HEK293 (cell line): ENCODE data around the gene PPP1R9B.

Source experiments
- CTCF ChIA-PET: fragments of 350-600 bp; formaldehyde crosslinking; extraction: SDS; loops from one replicate; lab custom pipeline; 2021; ENCODE audit warnings: antibody characterized with exemption; lab: Yijun Ruan, JAX
- POLR2A ChIA-PET: fragments of 300-600 bp; formaldehyde crosslinking; extraction: SDS; loops from one replicate; lab custom pipeline; 2020; ENCODE audit warnings: antibody characterized with exemption, inconsistent platforms; lab: Yijun Ruan, JAX
- H3K27ac ChIP-seq: fragments of 200-500 bp; sonication (Bioruptor generic); 2 replicates; pipeline ENCODE4 v1.5.1; 2014; ENCODE audit warnings: low read depth, low read length, control low read depth, inconsistent platforms; ENCODE audit errors: extremely low read depth
- H3K36me3 ChIP-seq, 2 experiments: fragments of 200-500 bp in 1 of 2; sonication (Bioruptor generic) in 1 of 2; 1 replicate in 1 of 2; 2 replicates in 1 of 2; pipeline ENCODE4 v1.5.1; 2014 to 2017; ENCODE audit warnings: inconsistent platforms in 2 of 2, low read length in 2 of 2; ENCODE audit not compliant: control insufficient read depth in 2 of 2, insufficient read depth in 1 of 2
- H3K4me1 ChIP-seq: fragments of 200-500 bp; sonication (Bioruptor generic); 2 replicates; pipeline ENCODE4 v1.5.1; 2014; ENCODE audit warnings: mild to moderate bottlenecking, low read length, inconsistent platforms; ENCODE audit not compliant: control insufficient read depth, insufficient read depth
- H3K4me3 ChIP-seq: 2 replicates; pipeline ENCODE4 v1.5.1; 2011; ENCODE audit warnings: low read depth, mild to moderate bottlenecking, control low read depth, low read length, moderate library complexity
- H3K9me3 ChIP-seq: fragments of 200-500 bp; sonication (Bioruptor generic); 2 replicates; pipeline ENCODE4 v1.5.1; 2014; ENCODE audit warnings: low read depth, low read length, inconsistent platforms; ENCODE audit not compliant: control insufficient read depth, insufficient read depth
- EGR2 ChIP-seq: fragments of 450-650 bp; formaldehyde crosslinking; IDR thresholded peaks from 2 replicates; pipeline ENCODE4 v1.5.1; 2016; ENCODE audit warnings: low read depth, missing biosample characterization, missing genetic modification characterization
- ELK4 ChIP-seq: IDR thresholded peaks from 2 replicates; pipeline ENCODE4 v1.6.1; 2011; ENCODE audit warnings: mild to moderate bottlenecking, low read depth, low read length, borderline replicate concordance
- YY1 ChIP-seq: fragments of 450-650 bp; formaldehyde crosslinking; IDR thresholded peaks from 2 replicates; pipeline ENCODE4 v1.5.1; 2018; ENCODE audit warnings: missing biosample characterization, missing genetic modification characterization
- ZBTB1 ChIP-seq: fragments of 450-650 bp; formaldehyde crosslinking; IDR thresholded peaks from 2 replicates; pipeline ENCODE4 v1.5.1; 2016; ENCODE audit warnings: missing biosample characterization, missing genetic modification characterization
- ZNF10 ChIP-seq: fragments of 450-650 bp; formaldehyde crosslinking; IDR thresholded peaks from 2 replicates; pipeline ENCODE4 v1.5.1; 2017; ENCODE audit warnings: missing biosample characterization, missing genetic modification characterization
- ZNF138 ChIP-seq: fragments of 450-650 bp; formaldehyde crosslinking; IDR thresholded peaks from 2 replicates; pipeline ENCODE4 v1.5.1; 2016; ENCODE audit warnings: missing biosample characterization, missing genetic modification characterization, borderline replicate concordance
- ZNF155 ChIP-seq: fragments of 450-650 bp; formaldehyde crosslinking; IDR thresholded peaks from 2 replicates; pipeline ENCODE4 v1.5.1; 2016; ENCODE audit warnings: missing biosample characterization, missing genetic modification characterization
- ZNF16 ChIP-seq: fragments of 450-650 bp; formaldehyde crosslinking; IDR thresholded peaks from 2 replicates; pipeline ENCODE4 v1.5.1; 2016; ENCODE audit warnings: low read depth, missing biosample characterization, missing genetic modification characterization
- ZNF174 ChIP-seq: fragments of 450-650 bp; formaldehyde crosslinking; IDR thresholded peaks from 2 replicates; pipeline ENCODE4 v1.5.0; 2017; ENCODE audit warnings: missing biosample characterization, mild to moderate bottlenecking, missing genetic modification characterization
- ZNF175 ChIP-seq: fragments of 450-650 bp; formaldehyde crosslinking; IDR thresholded peaks from 2 replicates; pipeline ENCODE4 v1.5.1; 2016; ENCODE audit warnings: missing biosample characterization, missing genetic modification characterization
- ZNF223 ChIP-seq: fragments of 450-650 bp; formaldehyde crosslinking; IDR thresholded peaks from 2 replicates; pipeline ENCODE4 v1.5.1; 2016; ENCODE audit warnings: missing biosample characterization, missing genetic modification characterization
- ZNF366 ChIP-seq: fragments of 450-650 bp; formaldehyde crosslinking; conservative IDR thresholded peaks from 2 replicates; pipeline ENCODE4 v1.5.1; 2016; ENCODE audit warnings: missing biosample characterization, missing genetic modification characterization
- ZNF416 ChIP-seq: fragments of 450-650 bp; formaldehyde crosslinking; IDR thresholded peaks from 2 replicates; pipeline ENCODE4 v1.5.1; 2016; ENCODE audit warnings: missing biosample characterization, missing genetic modification characterization
- ZNF488 ChIP-seq: fragments of 450-650 bp; formaldehyde crosslinking; IDR thresholded peaks from 2 replicates; pipeline ENCODE4 v1.5.1; 2016; ENCODE audit warnings: missing biosample characterization, missing genetic modification characterization
- ZNF600 ChIP-seq: fragments of 450-650 bp; formaldehyde crosslinking; IDR thresholded peaks from 2 replicates; pipeline ENCODE4 v1.5.1; 2016; ENCODE audit warnings: missing biosample characterization, missing genetic modification characterization
- ZNF624 ChIP-seq: fragments of 450-650 bp; formaldehyde crosslinking; IDR thresholded peaks from 2 replicates; pipeline ENCODE4 v1.5.1; 2017; ENCODE audit warnings: missing biosample characterization, missing genetic modification characterization
- ZNF626 ChIP-seq: fragments of 450-650 bp; sonication (Bioruptor Pico); formaldehyde crosslinking; IDR thresholded peaks from 2 replicates; pipeline ENCODE4 v1.5.1; 2018; ENCODE audit warnings: missing biosample characterization, missing genetic modification characterization, inconsistent platforms
- ZNF777 ChIP-seq: fragments of 450-650 bp; formaldehyde crosslinking; IDR thresholded peaks from 2 replicates; pipeline ENCODE4 v1.5.1; 2017; ENCODE audit warnings: missing biosample characterization, missing genetic modification characterization, borderline replicate concordance
- ZNF785 ChIP-seq: fragments of 450-650 bp; formaldehyde crosslinking; IDR thresholded peaks from 2 replicates; pipeline ENCODE4 v1.5.1; 2016; ENCODE audit warnings: missing biosample characterization, missing genetic modification characterization
- TF ChIP-seq, protein P1 (sequence below): fragments of 450-650 bp; formaldehyde crosslinking; IDR thresholded peaks from 2 replicates; pipeline ENCODE4 v1.5.1; 2016; ENCODE audit warnings: missing biosample characterization, missing genetic modification characterization

Gene PPP1R9B

DNA sequence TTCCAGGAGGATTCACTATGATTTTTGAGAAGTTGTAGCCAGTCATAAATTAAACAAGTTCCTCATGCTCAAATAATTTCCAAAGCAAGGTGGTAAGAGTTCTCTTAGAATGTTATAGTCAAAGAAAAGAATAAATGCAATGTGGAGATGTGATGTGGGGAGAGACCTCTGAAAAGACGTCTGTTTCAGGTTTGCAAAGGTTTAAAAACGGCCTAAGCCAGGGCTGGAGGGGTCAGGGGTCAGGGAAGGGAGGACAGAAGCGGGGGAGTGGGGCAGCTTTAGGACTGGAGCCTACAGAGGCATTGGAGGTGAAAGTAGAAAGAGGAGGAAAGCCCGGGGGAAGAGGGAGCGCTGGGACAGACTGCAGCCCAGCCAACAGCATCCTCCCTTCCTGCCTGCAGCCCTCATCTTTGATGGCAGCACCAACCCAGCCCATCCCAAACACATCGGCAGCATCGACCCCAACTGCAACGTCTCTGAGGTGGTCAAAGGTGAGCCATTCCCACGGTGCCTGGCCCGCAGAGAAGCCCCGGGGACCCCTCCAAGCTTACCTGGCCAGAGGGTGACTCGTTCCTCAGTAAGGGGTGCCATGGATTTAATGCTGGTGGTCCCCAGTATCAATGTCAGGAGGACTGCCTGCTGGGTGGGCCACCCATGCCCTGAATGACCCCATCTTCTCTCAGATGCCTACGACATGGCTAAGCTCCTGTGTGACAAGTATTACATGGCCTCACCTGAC lies 43.9 kb downstream of the PPP1R9B start (continued):
- TF ChIP-seq ZNF16 (tag by site-specific recombination), result no peak
- no peak for TF ChIP-seq EGR2 (tag by site-specific recombination)
- no peak for TF ChIP-seq ZNF10 (tag by site-specific recombination)
- TF ChIP-seq ZNF624 (tag by site-specific recombination), result no peak
- TF ChIP-seq ZNF416 (tag by site-specific recombination), result no peak
- TF ChIP-seq ZNF600, result no peak
- TF ChIP-seq, protein P1, sequence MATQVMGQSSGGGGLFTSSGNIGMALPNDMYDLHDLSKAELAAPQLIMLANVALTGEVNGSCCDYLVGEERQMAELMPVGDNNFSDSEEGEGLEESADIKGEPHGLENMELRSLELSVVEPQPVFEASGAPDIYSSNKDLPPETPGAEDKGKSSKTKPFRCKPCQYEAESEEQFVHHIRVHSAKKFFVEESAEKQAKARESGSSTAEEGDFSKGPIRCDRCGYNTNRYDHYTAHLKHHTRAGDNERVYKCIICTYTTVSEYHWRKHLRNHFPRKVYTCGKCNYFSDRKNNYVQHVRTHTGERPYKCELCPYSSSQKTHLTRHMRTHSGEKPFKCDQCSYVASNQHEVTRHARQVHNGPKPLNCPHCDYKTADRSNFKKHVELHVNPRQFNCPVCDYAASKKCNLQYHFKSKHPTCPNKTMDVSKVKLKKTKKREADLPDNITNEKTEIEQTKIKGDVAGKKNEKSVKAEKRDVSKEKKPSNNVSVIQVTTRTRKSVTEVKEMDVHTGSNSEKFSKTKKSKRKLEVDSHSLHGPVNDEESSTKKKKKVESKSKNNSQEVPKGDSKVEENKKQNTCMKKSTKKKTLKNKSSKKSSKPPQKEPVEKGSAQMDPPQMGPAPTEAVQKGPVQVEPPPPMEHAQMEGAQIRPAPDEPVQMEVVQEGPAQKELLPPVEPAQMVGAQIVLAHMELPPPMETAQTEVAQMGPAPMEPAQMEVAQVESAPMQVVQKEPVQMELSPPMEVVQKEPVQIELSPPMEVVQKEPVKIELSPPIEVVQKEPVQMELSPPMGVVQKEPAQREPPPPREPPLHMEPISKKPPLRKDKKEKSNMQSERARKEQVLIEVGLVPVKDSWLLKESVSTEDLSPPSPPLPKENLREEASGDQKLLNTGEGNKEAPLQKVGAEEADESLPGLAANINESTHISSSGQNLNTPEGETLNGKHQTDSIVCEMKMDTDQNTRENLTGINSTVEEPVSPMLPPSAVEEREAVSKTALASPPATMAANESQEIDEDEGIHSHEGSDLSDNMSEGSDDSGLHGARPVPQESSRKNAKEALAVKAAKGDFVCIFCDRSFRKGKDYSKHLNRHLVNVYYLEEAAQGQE (tag by site-specific recombination), result no peak
- no peak for TF ChIP-seq ZNF626
- no peak for TF ChIP-seq ZBTB1
- no peak for TF ChIP-seq ZNF777 (tag by site-specific recombination)
- TF ChIP-seq ZNF175 (tag by site-specific recombination), result no peak

DNA sequence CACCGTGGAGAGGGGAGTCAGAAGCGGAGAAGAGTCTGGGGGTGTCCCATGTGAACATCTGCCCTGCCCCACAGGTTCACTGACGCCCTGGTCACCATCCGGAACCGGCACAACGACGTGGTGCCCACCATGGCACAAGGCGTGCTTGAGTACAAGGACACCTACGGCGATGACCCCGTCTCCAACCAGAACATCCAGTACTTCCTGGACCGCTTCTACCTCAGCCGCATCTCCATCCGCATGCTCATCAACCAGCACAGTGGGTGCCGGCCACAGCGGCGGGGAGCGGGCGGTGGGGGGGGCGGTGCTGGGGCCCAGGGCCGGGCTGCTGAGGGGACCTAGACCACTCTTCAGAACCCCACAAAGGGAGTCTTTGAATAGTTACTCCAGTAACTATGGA lies 44.7 kb downstream of the PPP1R9B start:
- Histone ChIP-seq H3K4me3 (no peak overlapping the region), H3K36me3 (peaks cover 6 to 68% of the 10 kb centered on the region in 2 experiments; a peak in 2 of 3 replicates), H3K9me3 (no peaks in the 10 kb centered on the region), H3K4me1 (peaks cover 3% of the 10 kb centered on the region; the same call in 1 of the 2 replicates), H3K27ac (no peak overlapping the region)
- CTCF ChIA-PET, result interaction anchor here (1.0 to 4.0 kb wide), 2 partner anchors 9 to 12 kb away, joined by 3 to 21 read pairs; no protein-coding TSS in a partner anchor
- TF ChIP-seq ZNF785 (tag by site-specific recombination) (no peak), ZNF366 (tag by site-specific recombination) (no peak), ZNF174 (no peak)
- POLR2A ChIA-PET, result no interaction called here

GRCh38 chr17:50103941-50104340 lies 46.5 kb downstream of the PPP1R9B start:
- H3K4me3 ChIP-seq, result no peak overlapping the region
- TF ChIP-seq ZNF155 (tag by site-specific recombination), result no peak
- no peak for TF ChIP-seq YY1 (tag by site-specific recombination)
- TF ChIP-seq ZNF488, result no peak
- TF ChIP-seq ZNF223 (tag by site-specific recombination), result no peak
- TF ChIP-seq, protein P1 (tag by site-specific recombination), result no peak
- TF ChIP-seq ELK4, result no peak
- no peak for TF ChIP-seq ZNF138 (tag by site-specific recombination)
- H3K9me3 ChIP-seq, result no peaks in the 10 kb centered on the region
- peaks cover 6 to 68% of the 10 kb centered on the region in 2 experiments; a peak in 2 of 3 replicates for H3K36me3 ChIP-seq
- H3K4me1 ChIP-seq, result peaks cover 7% of the 10 kb centered on the region
- ChIA-PET POLR2A (no interaction called here), CTCF (interaction anchor here (0.6 to 4.0 kb wide), 4 partner anchors 10 to 66 kb away, joined by 3 to 31 read pairs (median 12); partner anchors contain the start of gene PDK2)
- H3K27ac ChIP-seq, result no peak overlapping the region
